ENCODE results near the gene AICDA. TPM values are rescaled to one million over a fixed set of nuclear protein-coding genes. Genes with fewer than 3 reads are reported as not detected.
A peak's percentile ranks its signal among the peaks of the same experiment; 100 is the strongest.

AICDA gene
- total RNA-seq, 1 experiment from 2014 or later: 0.22 TPM

DNA sequence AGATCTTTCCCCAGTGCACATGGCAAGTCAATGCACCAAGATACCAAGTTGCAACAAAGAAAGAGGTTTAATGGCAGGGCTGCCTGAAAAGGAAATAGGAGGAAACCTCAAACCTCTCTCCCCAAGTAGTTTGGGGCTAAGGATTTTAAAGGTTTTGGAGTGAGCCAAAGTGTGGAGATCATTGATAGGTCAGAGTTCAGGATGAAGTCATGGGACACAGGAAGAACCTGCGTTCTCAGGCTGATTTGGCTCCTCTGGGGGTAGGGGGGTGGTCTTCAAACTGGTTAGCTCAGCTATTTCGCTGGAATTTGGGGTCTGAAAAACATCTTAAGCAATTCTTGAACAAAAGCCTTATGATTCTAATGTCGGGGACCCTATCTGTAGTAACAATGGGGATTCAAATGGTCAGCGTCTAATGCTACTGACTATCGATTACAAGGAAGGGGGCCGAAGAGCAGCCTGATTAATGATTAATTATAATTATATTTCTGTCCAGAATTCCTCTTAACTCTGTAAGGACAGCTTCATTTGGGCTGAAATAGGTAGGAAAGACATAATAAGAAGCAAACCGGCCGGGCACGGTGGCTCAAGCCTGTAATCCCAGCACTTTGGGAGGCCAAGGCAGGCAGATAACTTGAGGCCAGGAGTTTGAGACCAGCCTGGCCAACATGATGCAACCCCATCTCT is 31.4 kb downstream of the AICDA start:
- H3T11ph ChIP-seq (ENCODE audit: low read length): no peak overlapping the region
- Mint-ChIP-seq H3K9me3 (no peaks in the 10 kb centered on the region; a peak in 1 of 5 replicates), H3K4me3 (no peak overlapping the region), H3K27ac (no peak overlapping the region; a peak in 1 of 7 replicates), H3K36me3 (ENCODE audit: insufficient read depth in 1 of 3, low read depth in 3 of 3) (peaks cover 0 to 2% (median 0%) of the 10 kb centered on the region in 3 experiments; a peak in 1 of 7 replicates), H3K27me3 (ENCODE audit: low read depth) (no peaks in the 10 kb centered on the region), H3K4me1 (no peaks in the 10 kb centered on the region)
- no peak overlapping the region for H3K4me2 ChIP-seq (ENCODE audit: insufficient read depth, insufficient read length, low read length)
- no peak overlapping the region for H2AK5ac ChIP-seq (ENCODE audit: insufficient read length, low read length)
- no peaks in the 10 kb centered on the region for H4K20me1 ChIP-seq (ENCODE audit: control insufficient read depth, insufficient read depth, insufficient read length)
- H3K79me2 ChIP-seq (ENCODE audit: insufficient read depth, low read length): no peaks in the 10 kb centered on the region
- H2BK12ac ChIP-seq (ENCODE audit: insufficient read length, low read depth, low read length): no peak overlapping the region
- H2BK15ac ChIP-seq (ENCODE audit: low read depth, low read length): no peak overlapping the region
- no peak overlapping the region for H4K5ac ChIP-seq (ENCODE audit: insufficient read length, low read depth, low read length)
- no peak overlapping the region for H3K9ac ChIP-seq (ENCODE audit: extremely low read depth, insufficient read length, low read length)
- no peak overlapping the region for H3K23ac ChIP-seq (ENCODE audit: insufficient read length, low read depth, low read length)
- no peak overlapping the region for H3K18ac ChIP-seq (ENCODE audit: insufficient read length, low read depth, low read length)
- no peak overlapping the region for H3K4ac ChIP-seq (ENCODE audit: low read depth, low read length)
- H3K23me2 ChIP-seq (ENCODE audit: insufficient read length, low read depth, low read length, poor library complexity, severe bottlenecking): no peaks in the 10 kb centered on the region
- no peaks in the 10 kb centered on the region for H3K4me1 ChIP-seq (ENCODE audit: insufficient read depth, low read length)
- no peak overlapping the region for H3K56ac ChIP-seq (ENCODE audit: insufficient read length, low read depth, low read length)
- no peaks in the 10 kb centered on the region for H3K27me3 ChIP-seq (ENCODE audit: insufficient read depth, low read length)
- no CpG with 5 or more reads among the region's 9 CpGs for WGBS (ENCODE audit: extremely low coverage, insufficient read length, low lambda C conversion rate)
- no peak overlapping the region for H2BK120ac ChIP-seq (ENCODE audit: low read depth, low read length, poor library complexity, severe bottlenecking)
- H3K14ac ChIP-seq (ENCODE audit: insufficient read depth, low read length): no peak overlapping the region
- no peak overlapping the region for H4K8ac ChIP-seq (replicated peaks; ENCODE audit: insufficient read length, low read depth, low read length)
- TF ChIP-seq, protein P1, sequence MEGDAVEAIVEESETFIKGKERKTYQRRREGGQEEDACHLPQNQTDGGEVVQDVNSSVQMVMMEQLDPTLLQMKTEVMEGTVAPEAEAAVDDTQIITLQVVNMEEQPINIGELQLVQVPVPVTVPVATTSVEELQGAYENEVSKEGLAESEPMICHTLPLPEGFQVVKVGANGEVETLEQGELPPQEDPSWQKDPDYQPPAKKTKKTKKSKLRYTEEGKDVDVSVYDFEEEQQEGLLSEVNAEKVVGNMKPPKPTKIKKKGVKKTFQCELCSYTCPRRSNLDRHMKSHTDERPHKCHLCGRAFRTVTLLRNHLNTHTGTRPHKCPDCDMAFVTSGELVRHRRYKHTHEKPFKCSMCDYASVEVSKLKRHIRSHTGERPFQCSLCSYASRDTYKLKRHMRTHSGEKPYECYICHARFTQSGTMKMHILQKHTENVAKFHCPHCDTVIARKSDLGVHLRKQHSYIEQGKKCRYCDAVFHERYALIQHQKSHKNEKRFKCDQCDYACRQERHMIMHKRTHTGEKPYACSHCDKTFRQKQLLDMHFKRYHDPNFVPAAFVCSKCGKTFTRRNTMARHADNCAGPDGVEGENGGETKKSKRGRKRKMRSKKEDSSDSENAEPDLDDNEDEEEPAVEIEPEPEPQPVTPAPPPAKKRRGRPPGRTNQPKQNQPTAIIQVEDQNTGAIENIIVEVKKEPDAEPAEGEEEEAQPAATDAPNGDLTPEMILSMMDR (conservative IDR thresholded peaks at IDR 0.05): no peak
- no peak overlapping the region for H2BK5ac ChIP-seq (ENCODE audit: insufficient read length, low read length)
- no peak overlapping the region for H3K27ac ChIP-seq (ENCODE audit: insufficient read length, low read depth, low read length)
- no peak for DNase-seq
- no peaks in the 10 kb centered on the region for H3K9me3 ChIP-seq (ENCODE audit: control insufficient read depth, low read depth, low read length)
- no peak overlapping the region for H4K91ac ChIP-seq (ENCODE audit: insufficient read length, low read depth, low read length)
- peak overlapping the region; percentile 6 for H2AFZ ChIP-seq (ENCODE audit: low read length)
- no peaks in the 10 kb centered on the region for H3K79me1 ChIP-seq (ENCODE audit: insufficient read depth, low read depth, low read length, poor library complexity, severe bottlenecking)
- no peak overlapping the region for H2BK20ac ChIP-seq (ENCODE audit: low read depth, low read length, poor library complexity, severe bottlenecking)

Measured in H9 (cell line).